NCI-H82 (cell line): ENCODE measurements around the gene STMN3.
"Not testable (repeated sequence)": the region's sequence is repeated elsewhere in the genome, so short reads cannot be mapped to it uniquely, and the experiment has no call there.

Experiments
- DNase-seq: peaks from one replicate; lab custom pipeline; 2025; lab: John Stamatoyannopoulos, UW

Gene STMN3

GRCh38 chr20:63678667-63679465 lies 25.6 kb upstream of the STMN3 start:
- DNase-seq = no peak

DNA sequence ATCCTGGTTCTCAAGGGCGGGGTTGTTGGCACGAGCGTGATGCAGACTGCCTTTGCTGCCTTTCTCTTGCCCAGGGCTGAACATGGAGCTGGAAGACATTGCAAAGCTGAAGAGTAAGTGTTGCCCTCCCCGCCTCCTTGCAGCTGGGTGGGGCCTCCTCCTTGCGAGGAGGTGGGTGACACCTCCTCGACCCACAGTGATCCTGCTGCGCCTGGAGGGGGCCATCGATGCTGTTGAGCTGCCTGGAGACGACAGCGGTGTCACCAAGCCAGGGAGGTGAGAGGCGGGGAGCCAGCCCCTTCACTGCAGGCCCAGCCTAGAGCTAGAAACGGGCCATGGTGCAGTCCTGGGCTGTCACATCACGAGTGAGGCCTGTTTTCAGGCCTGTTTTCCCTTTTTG lies 24.8 kb upstream of the STMN3 start:
- no peak for DNase-seq

GRCh38 chr20:63675681-63676368 lies 22.6 kb upstream of the STMN3 start:
- no peak for DNase-seq

DNA sequence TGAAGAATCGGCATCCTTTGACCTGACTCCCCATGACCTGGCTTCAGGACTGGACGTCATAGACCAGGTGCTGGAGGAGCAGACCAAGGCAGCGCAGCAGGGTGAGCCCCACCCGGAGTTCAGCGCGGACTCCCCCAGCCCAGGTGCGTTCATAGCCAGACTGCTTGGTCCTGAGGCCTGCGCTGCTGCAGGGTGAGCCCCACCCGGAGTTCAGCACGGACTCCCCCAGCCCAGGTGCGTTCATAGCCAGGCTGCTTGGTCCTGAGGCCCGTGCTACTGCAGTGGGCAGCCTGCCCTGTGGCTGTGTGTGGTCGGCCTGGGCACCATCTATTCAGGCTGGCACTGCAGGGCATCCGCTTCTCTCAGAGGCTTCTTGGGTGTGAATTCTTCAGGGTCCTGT lies 20.7 kb upstream of the STMN3 start:
- no peak for DNase-seq

DNA sequence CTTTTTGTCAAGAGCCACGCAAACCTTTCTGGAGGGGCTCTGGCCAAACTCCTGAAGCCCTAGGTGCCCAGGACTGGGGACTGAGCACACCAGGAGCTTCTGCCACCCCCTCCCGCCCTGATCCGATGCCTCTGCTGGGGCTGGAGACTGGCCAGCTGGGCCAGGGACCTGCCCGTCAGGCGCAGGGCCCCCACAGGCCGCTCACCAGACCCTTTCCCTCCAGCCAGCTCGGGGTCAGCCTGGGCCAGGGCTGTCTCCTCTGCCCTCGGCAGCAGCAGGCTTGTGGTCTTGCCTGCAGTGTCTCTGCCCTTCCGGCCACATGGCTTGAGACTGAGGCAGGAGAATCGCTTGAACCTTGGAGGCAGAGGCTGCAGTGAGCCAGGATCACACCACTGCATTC lies 19.4 kb upstream of the STMN3 start:
- DNase-seq = no peak

DNA sequence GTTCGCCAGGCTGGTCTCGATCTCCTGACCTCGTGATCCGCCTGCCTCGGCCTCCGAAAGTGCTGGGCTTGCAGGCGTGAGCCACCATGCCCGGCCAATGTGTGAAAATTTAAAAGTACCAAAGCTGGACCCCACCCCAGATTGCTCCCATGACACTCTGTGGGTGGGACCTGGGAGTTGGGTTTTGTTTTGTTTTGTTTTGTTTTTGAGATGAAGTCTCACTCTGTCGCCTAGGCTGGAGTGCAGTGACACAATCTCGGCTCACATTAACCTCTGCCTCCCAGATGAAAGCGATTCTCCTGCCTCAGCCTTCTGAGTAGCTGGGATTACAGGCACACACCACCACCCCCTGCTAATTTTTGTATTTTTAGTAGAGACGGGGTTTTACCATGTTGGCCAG lies 18.5 kb upstream of the STMN3 start:
- not testable (repeated sequence) for DNase-seq

DNA sequence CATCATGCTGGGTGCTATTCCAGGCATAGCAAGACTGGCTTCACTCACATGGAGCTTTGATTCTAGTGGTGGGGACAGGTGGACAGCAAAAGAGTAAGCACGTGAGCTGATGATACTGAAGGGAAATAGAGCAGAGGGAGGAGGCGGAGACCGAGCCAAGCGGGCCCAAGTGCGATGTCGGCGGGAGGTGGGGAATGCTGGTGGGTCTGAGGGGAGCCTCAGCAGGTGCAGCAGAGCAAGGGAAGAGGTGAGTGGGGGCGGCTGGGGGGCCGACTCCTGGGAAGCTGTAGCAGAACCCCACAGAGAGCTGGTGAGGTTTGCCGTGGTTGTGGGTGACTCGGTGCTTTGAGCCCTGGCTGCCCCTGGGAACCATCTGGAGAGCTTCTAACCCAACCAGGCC lies 15.1 kb upstream of the STMN3 start:
- no peak for DNase-seq

- DNase-seq = no peak
These were observed 14.6 kb upstream of the STMN3 start for GRCh38 chr20:63667858-63668257.

GRCh38 chr20:63665708-63666107 lies 12.5 kb upstream of the STMN3 start:
- DNase-seq = no peak

GRCh38 chr20:63664861-63665594 lies 11.8 kb upstream of the STMN3 start:
- DNase-seq = no peak

DNA sequence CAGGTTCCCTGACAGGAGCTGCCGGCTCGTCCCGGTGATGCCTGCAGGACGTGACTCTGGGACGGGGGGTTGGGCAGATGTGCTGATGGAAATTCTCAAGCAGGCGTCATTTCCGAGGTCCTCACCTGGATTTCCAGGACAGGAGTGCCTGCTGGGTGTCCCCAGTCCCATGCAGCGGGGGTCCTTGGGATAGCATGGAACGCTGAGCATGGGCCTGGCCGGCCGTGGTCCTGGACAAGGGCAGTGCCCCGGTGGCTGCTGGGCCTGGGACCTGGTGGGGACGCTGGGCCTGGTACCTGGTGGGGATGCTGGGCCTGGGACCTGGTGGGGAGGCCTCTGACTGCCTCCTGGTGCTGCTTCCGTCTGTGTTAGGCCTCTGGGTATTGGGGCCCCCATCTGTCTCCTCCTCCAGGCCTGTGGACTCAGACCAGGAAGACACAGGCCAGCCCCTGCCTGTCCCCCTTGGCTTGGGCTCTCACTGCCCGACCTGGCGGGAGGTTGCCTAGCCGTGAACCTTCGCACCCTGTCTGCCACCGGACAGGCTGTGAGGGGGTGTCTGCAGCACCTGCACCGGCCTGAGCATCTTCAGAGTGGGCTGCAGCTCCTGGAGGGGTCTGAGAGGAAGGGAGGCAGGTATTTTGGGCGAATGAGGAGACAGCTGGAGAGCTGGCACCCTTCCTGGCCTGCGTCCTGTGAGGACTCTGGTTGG lies 11.1 kb upstream of the STMN3 start:
- no peak for DNase-seq

DNA sequence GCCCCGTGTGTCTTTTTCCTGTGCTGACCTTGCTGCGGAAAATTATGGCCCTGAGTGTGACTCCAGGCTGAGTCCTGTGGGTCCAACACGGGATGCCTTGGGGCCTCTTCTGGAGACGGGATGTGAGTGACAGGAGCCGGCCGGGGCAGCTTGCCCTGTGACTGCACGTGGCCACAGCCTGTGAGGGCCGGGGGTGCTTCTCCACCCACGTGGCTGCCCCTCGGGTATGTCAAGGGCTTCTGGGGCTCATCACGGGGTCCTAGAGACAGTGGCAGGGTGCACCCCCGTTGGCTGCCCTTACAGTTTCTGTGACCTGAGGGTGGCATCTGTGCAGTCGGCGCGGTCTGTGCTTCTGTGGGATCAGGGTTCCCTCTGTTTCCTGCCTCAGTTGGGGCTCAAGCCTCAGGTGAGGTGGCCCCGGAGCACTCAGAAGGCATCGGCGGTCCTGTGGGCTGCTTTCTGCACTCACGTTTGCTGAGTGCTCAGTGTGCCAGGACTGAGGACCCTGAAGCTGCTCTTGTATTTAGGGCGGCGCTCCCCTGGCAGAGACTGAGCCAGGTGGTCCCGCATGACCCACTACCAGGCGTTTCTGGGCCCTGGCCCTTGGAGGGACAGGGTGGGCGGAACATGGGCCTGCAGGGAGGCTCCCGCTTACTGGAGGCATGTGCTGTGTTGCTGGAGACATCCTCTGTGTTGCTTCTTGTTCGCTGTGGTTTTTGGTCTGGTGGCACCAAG lies 10.3 kb upstream of the STMN3 start:
- no peak for DNase-seq

GRCh38 chr20:63662813-63663189 lies 9.6 kb upstream of the STMN3 start:
- DNase-seq = no peak

DNA sequence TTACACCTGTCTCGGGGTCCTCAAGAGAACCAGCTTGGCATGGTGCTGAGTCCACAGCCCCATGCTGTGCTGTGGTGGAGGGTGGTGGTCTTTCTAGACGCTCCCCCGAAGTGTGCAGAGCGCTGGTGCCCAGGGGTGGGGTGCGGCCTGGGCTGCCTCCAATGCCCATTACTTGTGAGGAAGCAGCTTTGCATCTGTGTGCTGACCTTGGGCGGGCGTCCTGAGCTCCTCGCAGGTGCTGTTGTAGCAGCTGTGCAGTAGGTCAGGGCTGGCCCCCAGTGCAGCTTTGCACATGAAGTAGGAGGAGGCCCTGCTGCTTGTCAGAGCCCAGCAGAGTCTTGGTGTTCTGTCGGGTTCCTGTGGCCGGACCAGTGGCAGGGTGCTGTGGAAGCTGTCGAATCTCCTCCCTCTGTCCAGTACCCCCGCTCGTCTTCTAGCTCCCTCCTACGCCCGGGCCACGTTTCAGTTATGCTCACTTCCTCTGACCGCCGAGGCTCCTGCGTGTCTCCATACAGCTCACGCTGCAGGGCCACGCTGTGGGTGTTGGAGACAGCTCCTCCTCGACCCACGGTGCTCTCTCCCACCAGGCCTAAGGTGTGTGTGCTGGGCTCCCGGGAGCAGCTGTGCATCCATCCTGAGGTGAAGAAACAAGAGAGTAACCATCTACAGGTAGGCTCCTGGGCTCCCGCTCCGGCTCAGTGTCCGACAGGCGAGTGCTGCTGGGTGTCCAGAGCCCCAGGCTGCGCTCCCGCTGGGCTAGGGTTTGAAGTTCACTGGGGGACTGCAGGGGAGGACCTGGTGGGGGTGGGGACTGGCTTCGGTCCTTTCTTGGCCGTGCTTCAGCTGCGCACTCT lies 9.0 kb upstream of the STMN3 start:
- DNase-seq = no peak

- no peak for DNase-seq
These were observed 7.9 kb upstream of the STMN3 start for GRCh38 chr20:63661108-63661507.

GRCh38 chr20:63660622-63661021 lies 7.4 kb upstream of the STMN3 start:
- no peak for DNase-seq

- DNase-seq = not testable (repeated sequence)
These were observed 7.0 kb upstream of the STMN3 start for GRCh38 chr20:63660174-63660573.

DNA sequence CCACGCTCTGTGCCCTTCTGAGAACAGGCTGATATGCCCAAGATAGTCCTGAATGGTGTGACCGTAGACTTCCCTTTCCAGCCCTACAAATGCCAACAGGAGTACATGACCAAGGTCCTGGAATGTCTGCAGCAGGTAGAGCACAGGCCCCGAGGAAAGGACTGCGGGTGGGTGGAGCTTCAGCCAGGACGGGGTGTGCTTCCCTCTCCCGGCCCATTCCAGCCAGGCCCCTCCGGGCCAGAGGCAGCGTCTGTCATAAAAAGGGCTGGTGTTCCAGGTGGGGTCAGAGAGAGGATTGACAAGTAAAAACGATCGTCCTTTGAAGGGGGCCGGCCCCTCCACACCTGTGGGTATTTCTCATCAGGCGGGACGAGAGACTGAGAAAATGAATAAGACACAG lies 6.1 kb upstream of the STMN3 start:
- no peak for DNase-seq

DNA sequence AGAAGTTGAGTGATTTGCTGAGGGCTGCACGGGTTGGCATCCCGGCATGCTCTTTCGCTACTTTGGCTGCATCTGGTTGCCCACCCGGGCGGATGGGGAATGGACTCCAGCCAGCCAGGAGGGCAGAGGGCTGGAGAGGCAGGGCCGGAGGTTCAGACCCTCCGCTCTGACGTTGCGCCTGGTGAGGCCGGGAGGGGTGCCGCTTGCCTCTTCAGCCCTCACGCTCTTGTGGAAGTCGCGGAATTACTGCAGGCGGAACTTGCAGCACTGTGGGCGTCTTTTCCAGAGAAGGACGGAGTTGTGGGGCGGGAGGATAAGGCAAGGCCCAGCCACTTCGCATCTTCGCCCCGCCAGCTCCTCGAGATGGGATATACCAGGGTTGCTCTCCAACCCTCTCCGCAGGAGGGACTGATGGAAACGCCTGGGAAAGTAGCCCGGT lies 5.5 kb upstream of the STMN3 start:
- DNase-seq = no peak

DNA sequence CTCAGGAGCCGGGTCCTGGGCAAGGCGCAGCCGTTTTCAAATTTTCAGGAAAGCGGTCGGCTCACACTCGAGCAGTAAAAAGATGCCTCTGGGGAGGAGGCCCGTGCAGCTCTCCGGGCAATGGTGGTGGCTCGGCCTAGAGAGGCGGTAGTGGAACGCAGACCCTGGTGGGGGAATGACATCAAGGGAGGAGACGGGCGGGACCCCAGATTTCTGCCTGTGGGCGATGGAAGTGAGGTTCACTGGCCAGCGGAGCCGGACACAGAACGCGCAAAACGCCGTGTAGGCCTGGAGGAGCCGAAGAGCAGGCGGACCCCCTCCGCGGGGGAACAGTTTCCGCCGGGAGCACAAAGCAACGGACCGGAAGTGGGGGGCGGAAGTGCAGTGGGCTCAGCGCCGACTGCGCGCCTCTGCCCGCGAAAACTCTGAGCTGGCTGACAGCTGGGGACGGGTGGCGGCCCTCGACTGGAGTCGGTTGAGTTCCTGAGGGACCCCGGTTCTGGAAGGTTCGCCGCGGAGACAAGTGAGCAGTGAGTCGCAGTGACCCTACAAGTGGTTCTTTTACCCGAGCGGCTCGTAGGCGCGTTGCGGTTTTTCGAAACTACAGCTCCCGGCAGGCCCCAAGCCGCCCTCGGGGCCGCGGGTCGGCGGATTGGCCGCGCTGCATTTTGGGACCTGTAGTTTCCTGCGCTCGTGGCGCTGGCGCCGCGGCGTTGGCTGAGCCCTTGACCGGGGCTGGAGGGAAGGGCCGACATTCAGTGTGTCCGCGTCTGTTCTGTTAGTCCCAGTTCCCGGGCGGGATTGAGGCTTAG lies 4.9 kb upstream of the STMN3 start, which contains the start of gene RTEL1:
TSS of gene RTEL1 (plus strand) at position 376 of the 812 bp plus-strand sequence. CDS start 1,091 bp downstream, outside the sequence.
- DNase-seq = peak; percentile 93
